ENCODE data around the gene TSPAN9.

TSPAN9 gene

DNA sequence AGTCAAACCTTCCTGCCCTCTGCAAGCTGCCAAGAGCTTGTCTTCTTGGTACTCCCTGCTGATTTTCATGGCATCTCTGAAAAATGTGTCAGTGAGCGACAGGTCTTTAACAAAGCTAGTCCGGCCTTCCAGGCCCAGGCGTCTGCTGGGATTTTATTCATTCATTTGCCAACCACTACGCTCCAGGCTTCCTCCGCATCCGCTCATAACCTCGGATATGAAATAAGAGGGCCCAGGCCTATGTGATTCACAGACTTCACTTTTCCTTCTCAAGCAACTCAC lies 13.8 kb downstream of the TSPAN9 start:
- TF ChIP-seq, protein P1, sequence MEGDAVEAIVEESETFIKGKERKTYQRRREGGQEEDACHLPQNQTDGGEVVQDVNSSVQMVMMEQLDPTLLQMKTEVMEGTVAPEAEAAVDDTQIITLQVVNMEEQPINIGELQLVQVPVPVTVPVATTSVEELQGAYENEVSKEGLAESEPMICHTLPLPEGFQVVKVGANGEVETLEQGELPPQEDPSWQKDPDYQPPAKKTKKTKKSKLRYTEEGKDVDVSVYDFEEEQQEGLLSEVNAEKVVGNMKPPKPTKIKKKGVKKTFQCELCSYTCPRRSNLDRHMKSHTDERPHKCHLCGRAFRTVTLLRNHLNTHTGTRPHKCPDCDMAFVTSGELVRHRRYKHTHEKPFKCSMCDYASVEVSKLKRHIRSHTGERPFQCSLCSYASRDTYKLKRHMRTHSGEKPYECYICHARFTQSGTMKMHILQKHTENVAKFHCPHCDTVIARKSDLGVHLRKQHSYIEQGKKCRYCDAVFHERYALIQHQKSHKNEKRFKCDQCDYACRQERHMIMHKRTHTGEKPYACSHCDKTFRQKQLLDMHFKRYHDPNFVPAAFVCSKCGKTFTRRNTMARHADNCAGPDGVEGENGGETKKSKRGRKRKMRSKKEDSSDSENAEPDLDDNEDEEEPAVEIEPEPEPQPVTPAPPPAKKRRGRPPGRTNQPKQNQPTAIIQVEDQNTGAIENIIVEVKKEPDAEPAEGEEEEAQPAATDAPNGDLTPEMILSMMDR (conservative IDR thresholded peaks at IDR 0.05; ENCODE audit: low read length): no peak
- H3K4me3 ChIP-seq (ENCODE audit: low read length): no peak overlapping the region
- DNase-seq (ENCODE audit: low read depth): no peak

DNA sequence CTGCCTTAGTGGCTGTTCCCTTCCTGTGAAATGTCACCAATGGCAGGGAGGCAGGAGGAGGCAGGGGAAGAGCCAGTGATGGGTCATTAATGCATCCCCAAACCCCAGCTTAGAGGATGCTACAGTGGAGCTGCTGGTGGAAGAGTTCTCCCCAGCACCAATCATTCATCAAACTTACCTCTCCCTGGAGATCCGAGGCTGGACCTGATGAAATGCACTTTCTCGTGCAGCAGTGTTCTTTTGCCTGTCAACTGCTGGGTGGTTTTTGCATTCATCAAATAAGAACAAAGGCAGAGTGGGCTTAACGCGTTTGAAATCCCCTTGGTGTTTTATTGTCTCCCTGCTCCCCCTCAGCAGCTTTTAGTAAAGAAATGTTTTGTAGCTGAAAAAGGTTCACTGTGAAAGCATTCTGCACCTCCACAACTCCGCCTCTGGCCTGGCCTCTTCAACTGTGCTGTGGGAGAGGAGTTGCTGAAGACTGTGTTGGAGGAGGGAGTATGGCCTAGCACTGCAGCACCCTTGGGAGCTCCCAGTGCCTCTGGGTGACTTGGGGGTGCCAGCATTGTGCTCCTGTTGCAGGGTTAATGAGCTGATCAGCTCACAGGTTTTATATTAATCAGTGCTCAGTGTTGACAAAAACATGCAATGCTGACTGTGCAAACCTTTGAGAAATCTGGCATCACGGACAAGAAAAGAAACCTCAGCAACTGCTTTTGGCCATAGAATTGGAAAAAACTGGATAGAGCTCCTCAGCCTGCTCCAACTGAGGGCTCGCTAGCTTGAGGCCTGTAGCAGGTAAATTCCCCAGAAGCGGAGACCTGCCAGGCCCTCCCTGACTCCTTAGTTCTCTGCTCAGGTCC lies 14.4 kb downstream of the TSPAN9 start:
- no peak overlapping the region for H3K4me3 ChIP-seq (ENCODE audit: low read length)
- TF ChIP-seq, protein P1 (conservative IDR thresholded peaks at IDR 0.05; ENCODE audit: low read length): no peak
- DNase-seq (ENCODE audit: low read depth): no peak

DNA sequence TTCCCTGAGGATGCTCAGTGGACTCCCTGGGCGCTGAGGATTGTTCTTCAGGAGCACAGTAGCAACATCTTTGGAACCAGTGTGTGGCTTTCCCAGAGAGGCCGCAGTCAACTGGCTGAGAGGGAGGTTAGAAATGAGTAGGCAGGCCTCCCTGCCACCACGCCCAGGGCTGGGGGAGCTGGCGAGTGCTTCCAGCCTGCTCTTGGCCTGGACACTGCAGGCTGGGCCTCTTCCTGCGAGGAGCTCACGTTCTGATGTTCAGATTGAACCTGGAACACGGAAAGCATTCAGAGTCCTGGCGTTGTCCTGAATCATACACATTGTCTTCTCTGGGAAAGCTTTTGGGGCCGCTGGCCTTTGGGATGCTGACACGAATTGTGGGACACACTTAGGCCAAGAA lies 15.6 kb downstream of the TSPAN9 start:
- DNase-seq (ENCODE audit: low read depth): no peak
- TF ChIP-seq, protein P1 (conservative IDR thresholded peaks at IDR 0.05; ENCODE audit: low read length): no peak
- no peak overlapping the region for H3K4me3 ChIP-seq (ENCODE audit: low read length)

DNA sequence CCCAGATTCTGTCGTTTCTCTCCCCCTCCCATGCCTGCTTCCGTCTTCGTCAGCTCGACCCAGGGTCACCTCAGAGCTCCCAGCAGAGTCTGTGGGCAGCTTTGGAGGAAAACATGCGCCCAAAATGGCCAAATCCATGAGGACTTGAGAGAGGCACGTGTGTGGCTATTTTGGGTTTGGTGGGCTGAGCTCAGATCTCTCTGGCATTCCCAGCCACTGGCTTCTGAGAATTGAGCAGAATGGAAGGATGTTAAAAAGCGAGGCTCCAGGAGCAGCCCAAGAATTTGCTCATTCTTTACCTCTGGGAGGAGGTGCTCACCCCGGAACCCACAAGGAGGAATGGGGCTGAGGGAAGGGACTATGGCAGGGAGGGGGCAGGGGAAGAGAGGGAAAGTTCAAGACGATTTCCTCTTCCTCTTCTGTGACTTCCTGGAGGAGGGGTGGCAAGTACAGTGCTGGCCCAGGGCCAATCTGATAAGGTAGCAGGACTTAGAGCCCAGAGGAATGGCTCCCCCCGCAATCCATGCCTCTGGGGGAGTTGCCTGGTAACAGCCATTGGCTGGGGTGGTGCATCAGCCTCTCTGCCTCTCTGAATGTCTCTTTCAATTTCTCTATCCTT lies 20.1 kb downstream of the TSPAN9 start:
- DNase-seq (ENCODE audit: low read depth): no peak
- no peak overlapping the region for H3K4me3 ChIP-seq (ENCODE audit: low read length)
- TF ChIP-seq, protein P1 (conservative IDR thresholded peaks at IDR 0.05; ENCODE audit: low read length): no peak

DNA sequence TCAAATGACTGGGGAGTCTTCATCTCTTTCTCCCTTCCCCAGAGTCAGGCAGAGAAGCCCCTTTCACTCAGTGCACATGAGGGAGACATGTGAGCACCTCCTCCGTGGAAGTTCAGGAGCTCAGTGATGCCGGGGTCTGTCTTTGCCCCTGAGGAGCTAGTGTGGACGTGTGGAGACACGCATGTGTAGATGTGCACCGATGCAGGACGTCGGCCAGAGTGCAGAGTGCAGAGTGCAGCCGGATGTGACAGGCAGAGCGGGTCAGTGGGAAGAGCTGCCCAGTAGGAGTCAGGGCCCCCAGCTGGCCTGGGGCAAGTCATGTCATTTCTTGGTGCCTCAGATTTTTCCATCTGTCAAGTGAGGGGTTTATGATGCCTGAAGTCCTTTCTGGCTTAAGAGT lies 20.7 kb downstream of the TSPAN9 start:
- DNase-seq (ENCODE audit: low read depth): no peak
- no peak overlapping the region for H3K4me3 ChIP-seq (ENCODE audit: low read length)
- TF ChIP-seq, protein P1 (conservative IDR thresholded peaks at IDR 0.05; ENCODE audit: low read length): no peak

DNA sequence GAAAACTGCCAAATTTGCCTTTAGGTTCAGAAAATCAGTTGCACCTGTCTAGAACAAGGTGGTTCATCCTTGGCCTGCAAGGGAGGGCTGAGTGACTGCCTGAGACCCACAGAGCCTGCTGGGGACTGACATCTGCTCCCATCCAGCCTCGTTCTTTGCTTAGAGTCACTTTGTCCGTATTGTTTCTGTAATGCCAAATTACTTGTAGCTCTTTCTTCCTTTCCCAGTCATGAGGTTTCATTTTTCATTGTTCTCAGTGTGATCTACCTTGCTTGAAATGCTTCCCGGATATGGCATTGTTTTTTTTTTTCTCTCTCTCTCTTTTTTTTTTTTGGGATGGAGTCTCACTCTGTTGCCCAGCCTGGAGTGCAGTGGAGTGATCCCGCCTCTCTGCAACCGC lies 21.3 kb downstream of the TSPAN9 start:
- TF ChIP-seq, protein P1 (conservative IDR thresholded peaks at IDR 0.05; ENCODE audit: low read length): no peak
- no peak for DNase-seq (ENCODE audit: low read depth)
- H3K4me3 ChIP-seq (ENCODE audit: low read length): no peak overlapping the region

DNA sequence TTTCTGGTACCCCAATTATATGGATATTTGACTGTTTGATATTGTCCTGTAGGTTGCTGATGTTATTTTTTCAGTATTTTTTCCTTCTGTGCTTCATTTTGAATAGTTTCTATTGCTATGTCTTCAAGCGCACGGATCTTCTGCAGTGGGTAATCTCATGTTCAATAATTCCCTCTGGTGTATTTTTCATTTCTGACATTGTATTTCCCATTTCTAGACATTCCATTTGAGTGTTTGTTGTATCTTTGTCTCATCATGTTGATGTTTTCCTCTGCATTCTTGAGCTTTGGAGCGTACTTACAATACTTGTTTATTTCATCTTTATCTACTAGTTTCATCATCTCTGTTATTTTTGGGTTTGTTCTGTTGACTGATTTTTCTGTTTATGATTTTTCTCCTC lies 22.0 kb downstream of the TSPAN9 start:
- TF ChIP-seq, protein P1 (conservative IDR thresholded peaks at IDR 0.05; ENCODE audit: low read length): no peak
- no peak for DNase-seq (ENCODE audit: low read depth)
- no peak overlapping the region for H3K4me3 ChIP-seq (ENCODE audit: low read length)

Measured in AG10803 (cell line).